SU-DHL-6 (cell line): ENCODE measurements around the gene LENEP.

Source experiments
- EZH2phosphoT487 ChIP-seq: fragments of 200-600 bp; sonication (generic), shearing (Covaris generic); conservative IDR thresholded peaks from 2 replicates; pipeline ENCODE4 v1.6.1; 2018; ENCODE audit warnings: mild to moderate bottlenecking, antibody characterized with exemption, low read length, moderate library complexity, mixed read lengths
- TF ChIP-seq, protein P1 (sequence below): fragments of 200-600 bp; sonication (generic); IDR thresholded peaks from one replicate; pipeline ENCODE4 v1.5.1; 2017; ENCODE audit warnings: antibody characterized with exemption, mild to moderate bottlenecking, low read length, moderate library complexity; ENCODE audit not compliant: insufficient read depth, poor library complexity, severe bottlenecking

DNA sequence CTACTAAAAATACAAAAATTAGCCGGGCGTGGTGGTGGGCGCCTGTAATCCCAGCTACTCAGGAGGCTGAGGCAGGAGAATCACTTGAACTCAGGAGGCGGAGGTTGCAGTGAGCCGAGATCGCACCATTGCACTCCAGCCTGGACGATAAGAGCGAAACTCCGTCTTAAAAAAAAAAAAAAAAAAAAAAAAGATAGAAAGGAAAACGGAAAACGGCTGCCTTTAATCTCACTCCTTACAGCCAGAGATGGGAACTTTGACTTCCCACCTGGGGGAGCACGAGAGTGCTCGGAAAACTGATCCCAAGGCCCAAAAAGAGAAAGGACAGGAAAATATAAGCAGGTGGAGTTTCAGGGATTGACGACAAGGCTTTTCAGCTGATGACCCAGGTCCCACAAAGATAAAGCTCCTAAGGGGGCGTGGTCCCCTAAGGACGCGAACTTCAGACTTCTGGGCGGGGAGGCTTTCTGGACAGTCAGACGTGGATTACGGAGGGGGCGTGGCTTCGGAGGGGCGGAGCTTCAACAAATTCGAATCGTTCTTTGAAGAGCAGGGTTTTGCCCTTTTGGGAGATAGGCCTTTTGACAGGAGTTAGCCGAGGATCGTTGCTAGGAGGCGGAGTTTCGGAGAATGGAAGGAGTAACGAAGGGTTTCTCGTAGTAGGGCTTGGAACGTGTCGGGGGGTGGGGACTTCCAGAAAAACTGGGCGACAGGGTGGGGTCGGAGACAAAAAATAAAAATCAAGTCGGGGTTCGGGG is 19.9 kb upstream of the LENEP start:
- TF ChIP-seq, protein P1, sequence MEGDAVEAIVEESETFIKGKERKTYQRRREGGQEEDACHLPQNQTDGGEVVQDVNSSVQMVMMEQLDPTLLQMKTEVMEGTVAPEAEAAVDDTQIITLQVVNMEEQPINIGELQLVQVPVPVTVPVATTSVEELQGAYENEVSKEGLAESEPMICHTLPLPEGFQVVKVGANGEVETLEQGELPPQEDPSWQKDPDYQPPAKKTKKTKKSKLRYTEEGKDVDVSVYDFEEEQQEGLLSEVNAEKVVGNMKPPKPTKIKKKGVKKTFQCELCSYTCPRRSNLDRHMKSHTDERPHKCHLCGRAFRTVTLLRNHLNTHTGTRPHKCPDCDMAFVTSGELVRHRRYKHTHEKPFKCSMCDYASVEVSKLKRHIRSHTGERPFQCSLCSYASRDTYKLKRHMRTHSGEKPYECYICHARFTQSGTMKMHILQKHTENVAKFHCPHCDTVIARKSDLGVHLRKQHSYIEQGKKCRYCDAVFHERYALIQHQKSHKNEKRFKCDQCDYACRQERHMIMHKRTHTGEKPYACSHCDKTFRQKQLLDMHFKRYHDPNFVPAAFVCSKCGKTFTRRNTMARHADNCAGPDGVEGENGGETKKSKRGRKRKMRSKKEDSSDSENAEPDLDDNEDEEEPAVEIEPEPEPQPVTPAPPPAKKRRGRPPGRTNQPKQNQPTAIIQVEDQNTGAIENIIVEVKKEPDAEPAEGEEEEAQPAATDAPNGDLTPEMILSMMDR, result no peak
- TF ChIP-seq EZH2phosphoT487, result no peak
